ENCODE data around the gene SOS2. TPM values are rescaled to one million over a fixed set of nuclear protein-coding genes. Genes with fewer than 3 reads are reported as not detected.

Gene SOS2
- polyA plus RNA-seq, 3 donors = 9.3 to 24.3 (median 12.0) TPM

DNA sequence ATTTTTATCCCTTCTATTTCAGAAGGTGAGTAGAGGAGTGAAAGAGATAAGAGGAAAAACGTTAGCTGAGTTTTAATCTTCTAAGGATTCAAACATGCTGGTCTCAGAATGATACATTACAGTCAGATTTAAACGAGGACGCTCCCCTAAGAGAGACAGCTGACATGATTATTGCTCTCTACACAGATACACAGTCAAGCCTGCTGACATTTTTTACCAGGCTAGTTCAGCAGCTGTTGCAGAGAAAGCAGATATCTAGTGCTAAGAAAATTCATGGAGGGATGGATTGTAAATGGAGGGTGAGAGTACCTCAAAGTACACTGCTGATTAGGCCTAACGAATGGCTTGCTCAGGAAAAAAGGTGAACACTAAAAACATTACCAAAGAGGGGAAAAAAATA lies 31.9 kb upstream of the SOS2 start:
- TF ChIP-seq CTCF (IDR thresholded peaks at IDR 0.05) = no peak
- Histone ChIP-seq H3K36me3 (replicated peaks in 1 of 2; ENCODE audit: control insufficient read depth in 1 of 2, insufficient read depth in 2 of 2, low read length in 2 of 2) (no peaks in the 10 kb centered on the region), H3K9ac (ENCODE audit: insufficient read depth, low read length, poor library complexity, severe bottlenecking) (no peak overlapping the region), H3K27ac (ENCODE audit: low read depth in 1 of 2, low read length in 2 of 2) (no peak overlapping the region), H3K9me3 (replicated peaks in 1 of 2; ENCODE audit: control insufficient read depth in 1 of 2, insufficient read depth in 1 of 2, low read length in 2 of 2) (no peaks in the 10 kb centered on the region), H4K20me1 (ENCODE audit: insufficient read depth, low read length) (no peaks in the 10 kb centered on the region), H3K4me3 (replicated peaks in 1 of 3; ENCODE audit: low read depth in 2 of 3, low read length in 3 of 3) (no peak overlapping the region), H3K4me2 (replicated peaks; ENCODE audit: extremely low read depth, low read length, poor library complexity, severe bottlenecking) (no peak overlapping the region), H3K4me1 (ENCODE audit: control insufficient read depth in 1 of 2, insufficient read depth in 2 of 2, low read length in 2 of 2) (no peaks in the 10 kb centered on the region), H3K79me2 (ENCODE audit: insufficient read depth, low read length) (no peaks in the 10 kb centered on the region), H2AFZ (ENCODE audit: insufficient read depth, low read depth, low read length, poor library complexity, severe bottlenecking) (no peak overlapping the region), H3K27me3 (ENCODE audit: control insufficient read depth in 2 of 2, insufficient read depth in 2 of 2, low read length in 2 of 2) (no peaks in the 10 kb centered on the region)
- no peak for DNase-seq
- Mint-ChIP-seq H3K4me1 (no peaks in the 10 kb centered on the region), H3K4me3 (no peak overlapping the region), H3K9me3 (no peaks in the 10 kb centered on the region), H3K36me3 (no peaks in the 10 kb centered on the region), H3K27ac (no peak overlapping the region), H3K27me3 (ENCODE audit: low read depth in 3 of 3) (no peaks in the 10 kb centered on the region)
- intact Hi-C loops (cut with micrococcal nuclease) = loop anchor here in 1 of 2 donors (10.0 kb wide), 1 partner anchor 1319 kb away; no protein-coding TSS in a partner anchor
- WGBS (ENCODE audit: insufficient coverage) = no CpG with 5 or more reads among the region's 4 CpGs

GRCh38 chr14:50262865-50263264 lies 31.5 kb upstream of the SOS2 start:
- no peaks in the 10 kb centered on the region for H4K20me1 ChIP-seq (ENCODE audit: insufficient read depth, low read length)
- no peaks in the 10 kb centered on the region for H3K36me3 ChIP-seq (replicated peaks in 1 of 2; ENCODE audit: control insufficient read depth in 1 of 2, insufficient read depth in 2 of 2, low read length in 2 of 2)
- Mint-ChIP-seq H3K27ac (no peak overlapping the region), H3K27me3 (ENCODE audit: low read depth in 3 of 3) (no peaks in the 10 kb centered on the region), H3K4me1 (no peaks in the 10 kb centered on the region), H3K9me3 (no peaks in the 10 kb centered on the region), H3K36me3 (no peaks in the 10 kb centered on the region), H3K4me3 (no peak overlapping the region)
- no peak overlapping the region for H3K4me2 ChIP-seq (replicated peaks; ENCODE audit: extremely low read depth, low read length, poor library complexity, severe bottlenecking)
- no peak for DNase-seq
- no peaks in the 10 kb centered on the region for H3K79me2 ChIP-seq (ENCODE audit: insufficient read depth, low read length)
- no peaks in the 10 kb centered on the region for H3K4me1 ChIP-seq (ENCODE audit: control insufficient read depth in 1 of 2, insufficient read depth in 2 of 2, low read length in 2 of 2)
- no CpG with 5 or more reads among the region's 2 CpGs for WGBS (ENCODE audit: insufficient coverage)
- no peak overlapping the region for H3K9ac ChIP-seq (ENCODE audit: insufficient read depth, low read length, poor library complexity, severe bottlenecking)
- no peak overlapping the region for H2AFZ ChIP-seq (ENCODE audit: insufficient read depth, low read depth, low read length, poor library complexity, severe bottlenecking)
- H3K27ac ChIP-seq (ENCODE audit: low read depth in 1 of 2, low read length in 2 of 2) = no peak overlapping the region
- H3K27me3 ChIP-seq (ENCODE audit: control insufficient read depth in 2 of 2, insufficient read depth in 2 of 2, low read length in 2 of 2) = no peaks in the 10 kb centered on the region
- H3K9me3 ChIP-seq (replicated peaks in 1 of 2; ENCODE audit: control insufficient read depth in 1 of 2, insufficient read depth in 1 of 2, low read length in 2 of 2) = no peaks in the 10 kb centered on the region
- intact Hi-C loops (cut with micrococcal nuclease) = loop anchor here in 1 of 2 donors (10.0 kb wide), 1 partner anchor 1318 kb away; no protein-coding TSS in a partner anchor
- H3K4me3 ChIP-seq (replicated peaks in 1 of 3; ENCODE audit: low read depth in 2 of 3, low read length in 3 of 3) = no peak overlapping the region
- TF ChIP-seq CTCF (IDR thresholded peaks at IDR 0.05) = no peak

Data from CD14-positive monocyte (primary cell).